ENCODE results near the gene CTNNA3. TPM values are rescaled to one million over a fixed set of nuclear protein-coding genes. Genes with fewer than 3 reads are reported as not detected.

CTNNA3 gene
- total RNA-seq, 1 experiment from 2014 or later, result 0.32 TPM

GRCh38 chr10:66326876-66327275, 1369.1 kb downstream of the CTNNA3 start:
- no peak for ATAC-seq
- POLR2A ChIA-PET, result no interaction called here
- RAD21 ChIA-PET (ENCODE audit: low non-redundant PET in 1 of 2, low total read pairs in 2 of 2, uncharacterized antibody in 2 of 2, unreplicated experiment in 2 of 2), result no interaction called here
- no peaks in the 10 kb centered on the region for H4K20me1 ChIP-seq (ENCODE audit: insufficient read depth)
- no peaks in the 10 kb centered on the region for H3K79me2 ChIP-seq (ENCODE audit: insufficient read depth, low read length)
- no peaks in the 10 kb centered on the region for H3K9me3 ChIP-seq (ENCODE audit: control insufficient read depth in 1 of 2, insufficient read depth in 1 of 2, low read depth in 1 of 2, low read length in 2 of 2)
- no peak for TF ChIP-seq YY1 (IDR thresholded peaks at IDR 0.05; ENCODE audit: extremely low read depth, insufficient replicate concordance, low read depth, low read length)
- TF ChIP-seq ZNF274 (IDR thresholded peaks at IDR 0.05; ENCODE audit: low read depth, low read length), result no peak
- no peak for TF ChIP-seq EZH2phosphoT487 (IDR thresholded peaks at IDR 0.05; ENCODE audit: borderline replicate concordance)
- TF ChIP-seq CTCF (IDR thresholded peaks at IDR 0.05 in 2 of 3, conservative IDR thresholded peaks at IDR 0.05 in 1 of 3; ENCODE audit: borderline replicate concordance in 1 of 3, insufficient read depth in 1 of 3, low read depth in 2 of 3, low read length in 2 of 3), result no peak
- TF ChIP-seq RAD21 (IDR thresholded peaks at IDR 0.05; ENCODE audit: low read depth), result no peak
- TF ChIP-seq CEBPB (IDR thresholded peaks at IDR 0.05; ENCODE audit: low read depth), result no peak
- TF ChIP-seq TCF7L2 (IDR thresholded peaks at IDR 0.05; ENCODE audit: borderline replicate concordance, extremely low read depth, insufficient read depth, insufficient read length), result no peak
- TF ChIP-seq, protein P1, sequence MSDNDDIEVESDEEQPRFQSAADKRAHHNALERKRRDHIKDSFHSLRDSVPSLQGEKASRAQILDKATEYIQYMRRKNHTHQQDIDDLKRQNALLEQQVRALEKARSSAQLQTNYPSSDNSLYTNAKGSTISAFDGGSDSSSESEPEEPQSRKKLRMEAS (IDR thresholded peaks at IDR 0.05), result no peak
- TF ChIP-seq POLR2A (IDR thresholded peaks at IDR 0.05; ENCODE audit: borderline replicate concordance, extremely low read depth, insufficient read depth, insufficient read length), result no peak
- no peak for TF ChIP-seq SP1 (IDR thresholded peaks at IDR 0.05; ENCODE audit: low read depth)
- TF ChIP-seq, protein P2, sequence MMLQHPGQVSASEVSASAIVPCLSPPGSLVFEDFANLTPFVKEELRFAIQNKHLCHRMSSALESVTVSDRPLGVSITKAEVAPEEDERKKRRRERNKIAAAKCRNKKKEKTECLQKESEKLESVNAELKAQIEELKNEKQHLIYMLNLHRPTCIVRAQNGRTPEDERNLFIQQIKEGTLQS (IDR thresholded peaks at IDR 0.05), result no peak
- TF ChIP-seq POLR2AphosphoS5 (IDR thresholded peaks at IDR 0.05; ENCODE audit: low read depth, low read length), result no peak
- no peak for TF ChIP-seq ELF1 (IDR thresholded peaks at IDR 0.05; ENCODE audit: borderline replicate concordance, low read depth)
- no peak for TF ChIP-seq SRF (IDR thresholded peaks at IDR 0.05; ENCODE audit: low read depth)
- TF ChIP-seq EGR1 (IDR thresholded peaks at IDR 0.05; ENCODE audit: low read depth), result no peak
- no peak for TF ChIP-seq REST (IDR thresholded peaks at IDR 0.05; ENCODE audit: low read depth)
- no peak for TF ChIP-seq ZBTB33 (IDR thresholded peaks at IDR 0.05; ENCODE audit: extremely low read depth, insufficient replicate concordance, low read length)
- no peak for TF ChIP-seq CBX3 (IDR thresholded peaks at IDR 0.05; ENCODE audit: low read depth)
- TF ChIP-seq ZFX (IDR thresholded peaks at IDR 0.05), result no peak
- no peak overlapping the region for H2AFZ ChIP-seq (ENCODE audit: low read depth, low read length, poor library complexity, severe bottlenecking)
- H3K27me3 ChIP-seq (ENCODE audit: insufficient read depth, low read length), result no peaks in the 10 kb centered on the region
- CTCF ChIA-PET, result no interaction called here
- H3K9ac ChIP-seq (ENCODE audit: low read length), result no peak overlapping the region
- BruUV-seq (replicated peaks), result no TSS peak
- intact Hi-C loops (cut with micrococcal nuclease), result no loop called here
- H3K4me1 ChIP-seq (ENCODE audit: control insufficient read depth in 1 of 2, insufficient read depth in 2 of 2, low read length in 2 of 2), result no peaks in the 10 kb centered on the region
- H3K9me2 ChIP-seq (ENCODE audit: insufficient read depth), result no peaks in the 10 kb centered on the region
- no peak overlapping the region for H3K4me3 ChIP-seq (replicated peaks in 1 of 2; ENCODE audit: low read depth in 1 of 2, low read length in 2 of 2)
- no peak for DNase-seq (ENCODE audit: low read depth, low spot score)
- H3K4me2 ChIP-seq (ENCODE audit: low read length), result no peak overlapping the region
- no peaks in the 10 kb centered on the region for H3K36me3 ChIP-seq (ENCODE audit: control insufficient read depth in 1 of 2, insufficient read depth in 2 of 2, low read length in 2 of 2)
- H3K27ac ChIP-seq (ENCODE audit: low read depth, low read length), result no peak overlapping the region
